ENCODE results near the gene PAQR9.

GRCh38 chr3:142929109-142929508, 34.4 kb downstream of the PAQR9 start:
- TF ChIP-seq, protein P1, sequence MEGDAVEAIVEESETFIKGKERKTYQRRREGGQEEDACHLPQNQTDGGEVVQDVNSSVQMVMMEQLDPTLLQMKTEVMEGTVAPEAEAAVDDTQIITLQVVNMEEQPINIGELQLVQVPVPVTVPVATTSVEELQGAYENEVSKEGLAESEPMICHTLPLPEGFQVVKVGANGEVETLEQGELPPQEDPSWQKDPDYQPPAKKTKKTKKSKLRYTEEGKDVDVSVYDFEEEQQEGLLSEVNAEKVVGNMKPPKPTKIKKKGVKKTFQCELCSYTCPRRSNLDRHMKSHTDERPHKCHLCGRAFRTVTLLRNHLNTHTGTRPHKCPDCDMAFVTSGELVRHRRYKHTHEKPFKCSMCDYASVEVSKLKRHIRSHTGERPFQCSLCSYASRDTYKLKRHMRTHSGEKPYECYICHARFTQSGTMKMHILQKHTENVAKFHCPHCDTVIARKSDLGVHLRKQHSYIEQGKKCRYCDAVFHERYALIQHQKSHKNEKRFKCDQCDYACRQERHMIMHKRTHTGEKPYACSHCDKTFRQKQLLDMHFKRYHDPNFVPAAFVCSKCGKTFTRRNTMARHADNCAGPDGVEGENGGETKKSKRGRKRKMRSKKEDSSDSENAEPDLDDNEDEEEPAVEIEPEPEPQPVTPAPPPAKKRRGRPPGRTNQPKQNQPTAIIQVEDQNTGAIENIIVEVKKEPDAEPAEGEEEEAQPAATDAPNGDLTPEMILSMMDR (IDR thresholded peaks at IDR 0.05) = peak in 1 of 6 experiments; percentile 16
- no peak for TF ChIP-seq POLR2A (IDR thresholded peaks at IDR 0.05)

Measured in thyroid gland (tissue), 4 donors.